HG03039 (cell line): ENCODE measurements around the gene TMEM60.
A peak's percentile ranks its signal among the peaks of the same experiment; 100 is the strongest.
"Not testable (repeated sequence)": the region's sequence is repeated elsewhere in the genome, so short reads cannot be mapped to it uniquely, and the experiment has no call there.

ENCODE experiments used
- ATAC-seq: cut with Tn5 transposase; IDR thresholded peaks from one replicate; pipeline ENCODE4 v1.9.1; 2021; ENCODE audit warnings: mild to moderate bottlenecking, moderate library complexity; ENCODE audit not compliant: unreplicated experiment

The TMEM60 gene

GRCh38 chr7:77798394-77799077 is at the start of gene TMEM60, which contains the start of gene PHTF2:
Gene TMEM60 (minus strand): TSS chr7:77798434. CDS start chr7:77794373, 4,061 bp downstream.
Gene PHTF2 (plus strand): TSS chr7:77798773.
- ATAC-seq: peak; percentile 87

- no peak for ATAC-seq
Observed at GRCh38 chr7:77846317-77847092, 48.3 kb upstream of the TMEM60 start.

- ATAC-seq: no peak
Observed at GRCh38 chr7:77843194-77843593, 45.0 kb upstream of the TMEM60 start.

GRCh38 chr7:77839919-77840318 is 41.7 kb upstream of the TMEM60 start:
- no peak for ATAC-seq

GRCh38 chr7:77838929-77839491 is 40.8 kb upstream of the TMEM60 start:
- ATAC-seq: no peak

- ATAC-seq: no peak
Observed at GRCh38 chr7:77837966-77838365, 39.7 kb upstream of the TMEM60 start.

GRCh38 chr7:77837275-77837674 is 39.0 kb upstream of the TMEM60 start:
- no peak for ATAC-seq

GRCh38 chr7:77836425-77836824 is 38.2 kb upstream of the TMEM60 start:
- not testable (repeated sequence) for ATAC-seq

- ATAC-seq: no peak
Observed at GRCh38 chr7:77833136-77833535, 34.9 kb upstream of the TMEM60 start.

- no peak for ATAC-seq
Observed at GRCh38 chr7:77831953-77832352, 33.7 kb upstream of the TMEM60 start.

- ATAC-seq: no peak
Observed at GRCh38 chr7:77831481-77831880, 33.2 kb upstream of the TMEM60 start.

GRCh38 chr7:77830649-77831355 is 32.6 kb upstream of the TMEM60 start:
- no peak for ATAC-seq

- no peak for ATAC-seq
Observed at GRCh38 chr7:77827999-77828398, 29.8 kb upstream of the TMEM60 start.

GRCh38 chr7:77826300-77826699 is 28.1 kb upstream of the TMEM60 start:
- no peak for ATAC-seq

- no peak for ATAC-seq
Observed at GRCh38 chr7:77825131-77825530, 26.9 kb upstream of the TMEM60 start.

GRCh38 chr7:77824636-77825035 is 26.4 kb upstream of the TMEM60 start:
- ATAC-seq: no peak

GRCh38 chr7:77823787-77824186 is 25.6 kb upstream of the TMEM60 start:
- no peak for ATAC-seq

- no peak for ATAC-seq
Observed at GRCh38 chr7:77822269-77822668, 24.0 kb upstream of the TMEM60 start.

GRCh38 chr7:77820967-77821366 is 22.7 kb upstream of the TMEM60 start:
- no peak for ATAC-seq

GRCh38 chr7:77819021-77819420 is 20.8 kb upstream of the TMEM60 start:
- ATAC-seq: no peak

GRCh38 chr7:77813180-77813579 is 14.9 kb upstream of the TMEM60 start:
- ATAC-seq: no peak
